GM18870 (cell line): ENCODE measurements around the gene TMEM247.
"Not testable (repeated sequence)": the region's sequence is repeated elsewhere in the genome, so short reads cannot be mapped to it uniquely, and the experiment has no call there.

Experiments
- ATAC-seq: cut with Tn5 transposase; IDR thresholded peaks from one replicate; pipeline ENCODE4 v1.9.1; 2021; ENCODE audit warnings: moderate library complexity; ENCODE audit not compliant: unreplicated experiment

The TMEM247 gene

DNA sequence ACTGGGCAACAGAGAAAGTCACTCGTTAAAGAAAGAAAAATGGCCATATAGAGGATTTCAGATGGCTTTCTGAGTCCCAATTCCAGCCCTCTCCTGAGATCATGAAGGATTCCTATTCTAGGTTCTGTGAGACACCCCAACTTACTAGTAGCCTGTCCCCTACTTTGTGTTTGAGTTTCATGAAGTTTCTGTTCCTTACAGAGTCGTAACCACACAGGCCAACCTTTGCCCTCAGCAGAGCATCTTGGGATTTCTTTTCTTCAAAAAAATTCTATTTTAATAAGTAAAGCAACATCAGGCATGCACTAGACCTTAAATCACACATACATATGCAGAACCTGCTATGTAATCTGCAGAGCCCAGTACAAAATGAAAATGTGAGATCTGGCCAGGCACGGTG, 30.4 kb downstream of the TMEM247 start:
- no peak for ATAC-seq

DNA sequence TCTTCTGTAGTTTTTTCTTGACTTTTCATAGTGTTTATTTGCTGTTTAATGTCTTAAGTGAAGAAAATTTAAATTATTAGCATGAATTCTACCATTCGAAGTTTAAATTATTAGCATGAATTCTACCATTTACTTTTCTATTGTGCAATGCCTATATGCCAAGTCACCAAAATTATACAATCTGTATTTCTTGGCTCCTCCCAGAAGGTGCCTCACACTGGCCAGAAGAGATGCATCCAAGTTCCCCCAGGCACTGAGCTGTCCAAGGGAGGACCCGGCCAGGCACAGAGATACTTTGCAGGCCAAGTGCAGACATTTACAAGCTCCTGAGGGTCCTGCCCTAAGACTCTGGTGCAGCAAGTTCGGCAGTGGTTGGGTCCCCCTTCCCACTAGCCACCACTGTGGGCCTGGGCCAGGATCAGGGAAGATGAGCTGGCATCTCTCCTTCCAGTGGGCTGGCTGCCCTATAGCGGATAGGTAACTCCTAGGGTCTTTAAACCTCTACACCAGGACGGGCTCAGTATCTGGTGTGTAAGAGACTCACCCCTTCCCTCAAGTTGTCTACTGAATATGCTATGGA, 31.3 kb downstream of the TMEM247 start:
- ATAC-seq, result no peak

DNA sequence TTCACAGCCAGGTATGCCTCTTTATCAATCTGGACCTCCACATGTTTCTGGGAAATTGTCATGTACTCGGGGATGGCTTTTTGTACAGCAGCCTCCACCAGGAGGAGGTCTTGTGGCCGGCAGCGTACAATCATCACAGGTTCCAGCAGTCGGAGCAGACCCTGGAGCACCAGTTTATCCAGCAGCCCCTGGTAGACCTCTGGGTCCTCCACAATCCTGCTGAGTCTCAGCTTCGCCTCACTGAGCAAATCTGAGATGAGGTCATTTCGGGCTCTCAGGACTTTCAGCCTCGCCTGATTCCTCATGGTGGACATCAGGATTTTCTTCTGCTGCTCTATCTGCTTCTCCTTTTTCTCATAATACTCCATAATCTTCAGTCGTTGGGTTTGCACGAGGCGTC, 32.8 kb downstream of the TMEM247 start:
- ATAC-seq, result no peak

DNA sequence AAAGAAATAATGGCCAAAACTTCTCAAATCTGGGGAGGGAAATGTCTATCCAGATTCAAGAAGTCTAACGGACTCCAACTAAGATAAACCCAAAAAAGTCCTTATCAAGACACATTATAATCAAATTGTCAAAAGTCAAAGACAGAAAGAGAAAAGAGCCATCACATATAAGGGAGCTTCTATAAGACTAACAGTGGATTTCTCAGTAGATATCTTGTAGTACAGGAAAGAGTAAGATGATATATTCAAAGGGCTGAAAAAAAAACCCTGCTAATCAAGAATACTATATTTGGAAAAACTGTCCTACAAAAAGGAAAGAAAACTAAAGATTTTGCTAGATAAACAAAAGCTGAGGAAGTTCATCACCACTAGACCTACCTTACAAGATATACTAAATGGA, 35.4 kb downstream of the TMEM247 start:
- ATAC-seq, result no peak

DNA sequence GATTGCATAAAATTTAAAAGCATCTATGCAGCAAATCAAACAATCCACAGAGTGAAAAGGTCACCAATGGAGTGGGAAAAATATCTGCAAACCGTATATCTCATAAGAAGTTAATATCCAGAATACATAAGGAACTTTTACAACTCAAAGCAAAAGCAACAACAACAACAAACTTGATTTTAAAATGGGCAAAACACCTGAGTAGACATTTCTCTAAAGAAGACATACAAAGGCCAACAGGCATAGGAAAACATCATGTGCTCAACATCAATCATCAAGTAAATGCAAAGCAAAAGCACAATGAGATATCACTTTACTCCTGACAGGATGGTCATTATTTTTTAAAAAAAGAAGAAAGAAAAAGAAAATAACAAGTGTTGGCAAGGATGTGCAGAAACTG, 38.1 kb downstream of the TMEM247 start:
- ATAC-seq, result no peak

DNA sequence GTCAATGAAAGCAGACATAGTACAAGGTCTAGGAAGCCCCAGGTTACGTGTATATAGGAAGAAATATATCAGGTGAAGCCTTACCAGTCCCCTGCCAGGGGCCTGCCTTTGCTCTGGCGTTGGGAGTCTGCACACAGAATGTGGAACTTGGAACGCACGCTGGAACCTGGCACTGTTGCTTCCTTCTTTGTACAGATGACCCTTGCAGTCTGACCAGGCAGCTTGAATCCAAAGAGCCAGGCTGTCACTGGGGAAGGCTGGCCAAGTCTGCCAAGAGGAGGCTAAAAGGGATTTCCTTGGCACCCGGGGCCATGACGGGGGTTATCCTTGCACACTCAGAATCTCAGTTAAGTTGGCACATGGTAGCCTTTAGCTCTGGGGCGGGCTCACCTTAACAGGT, 39.5 kb downstream of the TMEM247 start:
- ATAC-seq, result no peak

DNA sequence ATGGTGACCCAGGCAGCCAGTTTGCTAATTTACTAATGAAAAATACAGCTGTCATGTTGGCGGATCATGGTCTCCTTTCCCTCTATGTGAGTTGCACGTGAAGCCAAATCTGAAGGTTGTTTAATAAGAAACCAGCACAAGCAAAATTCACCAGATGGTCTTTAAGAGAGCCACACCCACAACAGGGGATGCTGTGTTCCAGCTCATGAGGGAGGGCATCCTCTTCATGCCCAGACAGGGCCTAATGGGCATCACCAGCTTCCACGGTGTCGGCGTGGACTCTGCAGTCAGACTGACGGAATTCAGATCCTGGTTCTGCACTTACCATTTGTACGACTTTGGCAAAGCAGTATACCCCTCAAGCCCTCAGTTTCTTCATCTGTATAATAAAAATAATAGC, 39.9 kb downstream of the TMEM247 start:
- ATAC-seq, result no peak

DNA sequence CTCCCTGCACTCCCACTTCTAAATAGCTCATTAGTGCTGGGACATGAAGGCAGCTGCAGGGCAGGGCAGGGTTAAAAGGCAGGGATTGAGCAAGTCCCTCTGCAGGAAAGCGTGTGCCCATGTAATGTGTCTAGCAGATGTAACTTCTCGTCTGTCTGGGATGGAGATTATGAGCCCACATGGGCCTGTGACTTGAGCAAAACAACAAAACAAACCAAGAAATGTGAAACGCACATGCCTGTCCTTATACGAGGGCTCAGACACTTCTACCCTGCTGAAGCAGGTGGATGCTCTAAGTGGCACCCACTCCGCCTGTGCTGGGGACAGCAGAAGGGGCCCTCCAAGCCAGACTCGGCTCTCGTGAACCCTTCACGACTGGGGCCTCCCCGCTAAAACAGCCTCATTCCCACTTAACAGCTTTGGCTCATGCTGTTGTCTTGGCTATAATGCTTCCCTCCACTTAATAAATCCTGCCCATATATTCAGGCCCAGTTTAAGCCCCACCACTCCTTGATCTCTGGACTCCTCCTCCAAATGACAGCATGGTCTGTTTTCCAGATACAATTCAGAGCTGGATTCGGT, 40.9 kb downstream of the TMEM247 start:
- no peak for ATAC-seq

DNA sequence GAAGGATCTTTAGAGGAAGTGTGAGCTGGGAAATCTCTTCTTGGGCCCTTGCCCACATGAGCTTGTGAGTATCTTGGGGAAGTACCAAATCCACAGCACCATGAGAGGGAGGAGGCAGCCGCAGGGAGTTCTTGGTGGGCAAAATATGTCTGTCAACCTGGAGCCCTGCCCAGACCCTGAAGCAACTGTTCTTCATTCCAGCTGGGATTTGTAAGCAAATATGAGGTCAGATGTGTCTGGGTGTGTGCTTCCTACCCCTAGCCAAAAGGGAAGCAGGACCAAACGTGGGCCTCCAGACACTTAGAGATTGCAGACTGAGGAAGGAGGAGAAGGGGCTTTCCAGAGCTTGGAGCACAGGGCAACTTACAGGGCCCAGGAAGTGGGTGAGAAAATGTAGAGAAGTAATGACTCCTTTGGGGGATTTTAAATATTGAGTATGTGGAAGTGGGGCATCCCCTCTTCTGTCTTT, 41.9 kb downstream of the TMEM247 start:
- no peak for ATAC-seq

DNA sequence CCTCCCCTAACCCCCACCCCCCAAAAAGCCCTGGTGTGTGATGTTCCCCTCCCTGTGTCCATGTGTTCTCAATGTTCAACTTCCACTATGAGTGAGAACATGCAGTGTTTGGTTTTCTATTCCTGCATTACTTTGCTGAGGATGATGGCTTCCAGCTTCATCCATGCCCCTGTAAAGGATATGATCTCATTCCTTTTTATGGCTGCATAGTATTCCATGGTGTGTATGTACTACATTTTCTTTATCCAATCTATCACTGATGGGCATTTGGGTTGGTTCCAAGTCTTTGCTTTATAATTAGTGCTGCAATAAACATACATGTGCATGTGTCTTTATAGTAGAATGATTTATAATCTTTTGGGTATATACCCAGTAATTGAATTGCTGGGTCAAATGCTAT, 43.0 kb downstream of the TMEM247 start:
- not testable (repeated sequence) for ATAC-seq

DNA sequence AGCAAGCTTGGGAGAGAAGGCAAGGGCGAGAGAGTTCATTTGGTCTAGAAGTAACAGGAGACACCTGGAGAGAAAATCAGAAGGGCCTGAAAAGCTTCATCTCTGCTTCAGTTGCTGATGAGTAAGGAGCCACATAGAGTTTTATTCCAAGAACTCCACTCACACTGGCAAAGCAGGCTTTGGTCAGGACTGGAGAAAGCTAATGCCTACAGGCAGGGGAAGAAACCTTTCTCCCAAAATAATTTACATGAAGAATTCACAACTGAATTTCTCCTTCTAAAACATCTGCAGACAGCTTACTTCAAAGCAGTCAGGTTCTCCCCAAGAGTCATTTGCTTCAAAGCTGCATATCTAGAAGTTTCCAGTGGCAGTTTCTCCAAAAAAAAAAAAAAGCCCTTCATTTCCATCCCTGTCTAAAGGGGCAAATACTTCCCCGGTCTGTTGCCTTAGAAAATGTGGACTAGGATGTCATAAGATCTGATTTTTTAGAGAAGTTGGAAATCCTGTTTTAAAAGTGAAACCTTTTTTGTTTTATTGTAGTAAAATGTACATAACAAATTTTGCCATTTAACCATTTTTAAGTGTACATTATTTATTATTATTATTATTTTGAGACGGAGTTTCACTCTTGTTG, 46.3 kb downstream of the TMEM247 start:
- ATAC-seq, result no peak

DNA sequence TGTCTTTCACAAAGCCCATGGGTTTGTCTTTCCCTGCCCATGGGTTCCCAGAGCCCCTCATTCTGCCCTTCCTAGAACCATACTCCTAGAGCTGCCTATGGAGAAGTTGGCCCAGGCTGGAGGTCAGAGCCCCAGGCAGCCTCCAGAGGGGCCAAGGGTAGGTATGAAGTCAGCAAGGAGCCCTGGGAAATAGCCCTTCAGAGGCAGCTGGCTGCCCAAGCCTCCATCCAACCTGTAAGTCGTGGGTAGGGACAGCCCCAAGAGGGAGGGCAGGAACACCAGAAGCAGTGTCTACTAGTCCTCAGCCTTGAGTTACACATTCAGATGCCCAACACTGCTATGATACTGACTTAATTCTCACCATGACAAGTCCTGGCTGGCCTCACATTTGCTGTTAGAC, 49.5 kb downstream of the TMEM247 start:
- no peak for ATAC-seq

DNA sequence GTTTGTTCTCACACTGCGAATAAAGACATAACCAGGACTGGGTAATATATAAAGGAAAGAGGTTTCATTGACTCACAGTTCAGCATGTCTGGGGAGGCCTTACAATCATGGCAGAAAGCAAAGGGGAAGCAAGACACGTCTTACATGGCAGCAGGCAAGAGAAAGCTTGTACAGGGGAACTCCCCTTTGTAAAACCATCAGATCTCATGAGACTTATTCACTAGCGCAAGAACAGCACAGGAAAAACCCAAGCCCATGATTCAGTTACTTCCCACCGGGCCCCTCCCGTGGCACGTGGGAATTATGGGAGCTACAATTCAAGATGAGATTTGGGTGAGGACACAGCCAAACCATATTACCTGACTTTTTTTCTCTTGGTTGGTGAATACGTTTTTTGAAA, 51.3 kb downstream of the TMEM247 start:
- no peak for ATAC-seq

DNA sequence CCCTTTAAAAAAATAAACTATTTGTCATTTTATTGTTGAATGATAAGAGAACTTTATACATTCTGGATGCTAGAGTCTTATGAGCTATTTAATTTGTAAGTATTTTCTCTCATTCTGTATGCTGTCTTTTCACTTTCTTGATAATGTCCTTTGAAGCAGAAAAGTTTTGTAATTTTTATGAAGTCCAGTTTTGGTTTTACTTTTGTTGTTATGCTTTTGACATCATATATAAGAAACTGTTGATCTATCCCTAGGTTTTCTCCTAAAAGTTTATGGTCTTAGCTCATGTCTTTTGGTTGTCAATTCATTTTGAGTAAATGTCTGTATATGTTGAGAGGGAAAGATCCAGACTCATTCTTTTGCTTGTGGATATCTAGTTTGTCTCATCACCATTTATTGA, 52.5 kb downstream of the TMEM247 start:
- ATAC-seq, result no peak
